ENCODE measurements around the gene ITLN2. TPM values are rescaled to one million over a fixed set of nuclear protein-coding genes. Genes with fewer than 3 reads are reported as not detected.
"Not testable (repeated sequence)": the region's sequence is repeated elsewhere in the genome, so short reads cannot be mapped to it uniquely, and the experiment has no call there.

Gene ITLN2
- total RNA-seq, 3 donors from 2014 or later: 10.7 TPM; not detected in 2

DNA sequence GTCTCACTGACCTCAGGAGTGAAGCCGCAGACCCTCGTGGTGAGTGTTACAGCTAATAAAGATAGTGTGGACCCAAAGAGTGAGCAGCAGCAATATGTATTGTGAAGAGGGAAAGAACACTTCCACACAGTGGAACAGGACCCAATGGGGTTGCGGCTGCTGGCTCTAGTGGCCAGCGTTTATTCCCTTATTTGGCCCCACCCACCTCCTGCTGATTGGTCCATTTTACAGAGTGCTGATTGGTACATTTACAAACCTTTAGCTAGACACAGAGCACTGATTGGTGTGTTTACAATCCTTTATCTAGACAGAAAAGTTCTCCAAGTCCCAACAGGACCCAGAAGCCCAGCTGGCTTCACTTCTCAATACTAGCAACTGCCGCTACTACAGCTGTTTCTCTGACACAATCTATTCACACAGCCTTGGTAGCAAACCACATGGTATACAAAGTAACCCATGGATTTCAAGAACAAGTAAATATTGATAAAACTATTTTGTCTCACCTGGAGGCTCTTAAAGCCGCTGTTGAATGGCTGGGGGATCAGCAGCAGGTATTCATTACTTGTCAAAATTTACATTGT lies 44.3 kb downstream of the ITLN2 start:
- no peaks in the 10 kb centered on the region for H3K27me3 ChIP-seq
- no peak overlapping the region for H3K4me3 ChIP-seq
- no peaks in the 10 kb centered on the region for H3K4me1 ChIP-seq
- H3K27ac ChIP-seq: no peak overlapping the region
- no peak for TF ChIP-seq POLR2A (IDR thresholded peaks at IDR 0.05)
- no peak for TF ChIP-seq POLR2AphosphoS5 (IDR thresholded peaks at IDR 0.05)
- TF ChIP-seq CTCF (IDR thresholded peaks at IDR 0.05): no peak
- H3K9me3 ChIP-seq: no peaks in the 10 kb centered on the region
- no peak for DNase-seq (ENCODE audit: low spot score in 2 of 2)
- no peaks in the 10 kb centered on the region for H3K36me3 ChIP-seq
- intact Hi-C loops (cut with DNase I; ENCODE audit: low total_unique reads): no loop called here

DNA sequence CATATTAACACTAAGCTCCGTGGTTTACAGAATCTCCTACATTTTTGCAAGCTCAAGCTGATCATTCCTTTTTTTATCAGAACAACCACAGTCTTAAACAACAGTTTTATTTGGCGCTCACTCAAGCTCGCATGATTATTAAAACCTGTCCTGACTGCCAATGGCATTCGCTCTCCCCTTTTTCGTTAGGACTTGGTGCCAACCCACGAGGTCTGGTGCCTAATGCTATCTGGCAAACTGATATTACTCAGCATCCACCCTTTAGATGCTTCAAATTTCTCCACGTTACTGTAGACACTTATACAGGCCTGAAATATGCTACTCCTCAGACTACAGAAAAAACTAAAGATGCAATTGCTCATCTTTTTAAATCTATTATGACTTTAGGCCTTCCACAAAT lies 46.6 kb downstream of the ITLN2 start:
- Histone ChIP-seq H3K27me3 (no peaks in the 10 kb centered on the region), H3K27ac (no peak overlapping the region), H3K4me1 (no peaks in the 10 kb centered on the region), H3K4me3 (no peak overlapping the region), H3K9me3 (no peaks in the 10 kb centered on the region), H3K36me3 (no peaks in the 10 kb centered on the region)
- DNase-seq (ENCODE audit: low spot score in 2 of 2): no peak
- TF ChIP-seq POLR2A (IDR thresholded peaks at IDR 0.05): no peak
- TF ChIP-seq CTCF (IDR thresholded peaks at IDR 0.05): no peak
- TF ChIP-seq POLR2AphosphoS5 (IDR thresholded peaks at IDR 0.05): no peak
- intact Hi-C loops (cut with DNase I; ENCODE audit: low total_unique reads): no loop called here

GRCh38 chr1:160905617-160905989 lies 49.0 kb downstream of the ITLN2 start:
- Histone ChIP-seq H3K4me3 (no peak overlapping the region), H3K27me3 (no peaks in the 10 kb centered on the region), H3K9me3 (no peaks in the 10 kb centered on the region), H3K4me1 (no peaks in the 10 kb centered on the region), H3K36me3 (no peaks in the 10 kb centered on the region), H3K27ac (no peak overlapping the region)
- TF ChIP-seq CTCF (IDR thresholded peaks at IDR 0.05) (no peak), POLR2A (IDR thresholded peaks at IDR 0.05) (no peak), POLR2AphosphoS5 (IDR thresholded peaks at IDR 0.05) (no peak)
- intact Hi-C loops (cut with DNase I; ENCODE audit: low total_unique reads): no loop called here
- no peak for DNase-seq (ENCODE audit: low spot score in 2 of 2)

GRCh38 chr1:160904783-160905616 lies 49.6 kb downstream of the ITLN2 start:
- DNase-seq (ENCODE audit: low spot score in 2 of 2): no peak
- intact Hi-C loops (cut with DNase I; ENCODE audit: low total_unique reads): no loop called here
- H3K4me1 ChIP-seq: no peaks in the 10 kb centered on the region
- no peak overlapping the region for H3K4me3 ChIP-seq
- no peaks in the 10 kb centered on the region for H3K36me3 ChIP-seq
- H3K27ac ChIP-seq: no peak overlapping the region
- no peaks in the 10 kb centered on the region for H3K27me3 ChIP-seq
- TF ChIP-seq POLR2A (IDR thresholded peaks at IDR 0.05) (no peak), POLR2AphosphoS5 (IDR thresholded peaks at IDR 0.05) (no peak), CTCF (IDR thresholded peaks at IDR 0.05) (no peak)
- H3K9me3 ChIP-seq: no peaks in the 10 kb centered on the region

DNA sequence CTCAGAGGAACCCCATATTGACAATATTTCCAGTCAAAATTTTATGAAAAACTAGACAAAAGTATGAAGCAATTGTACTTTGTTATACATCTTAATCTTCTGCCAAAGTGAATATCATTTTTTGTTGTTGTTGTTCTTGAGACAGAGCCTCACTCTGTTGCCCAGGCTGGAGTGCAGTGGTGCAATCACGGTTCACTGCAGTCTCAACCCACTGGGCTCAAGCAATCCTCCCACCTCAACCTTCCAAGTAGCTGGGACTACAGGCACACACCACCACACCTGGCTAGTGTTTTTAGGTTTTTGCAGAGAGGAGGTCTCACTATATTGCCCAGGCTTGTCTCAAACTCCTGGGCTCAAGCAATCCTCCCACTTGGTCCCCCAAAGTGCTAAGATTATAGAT lies 52.4 kb downstream of the ITLN2 start:
- intact Hi-C loops (cut with DNase I; ENCODE audit: low total_unique reads); DNase-seq (ENCODE audit: low spot score in 2 of 2); H3K9me3 ChIP-seq; H3K4me3 ChIP-seq; H3K27ac ChIP-seq; H3K4me1 ChIP-seq; H3K36me3 ChIP-seq; H3K27me3 ChIP-seq: not testable (repeated sequence)
